Progenitor cell of endocrine pancreas (in vitro differentiated cells): ENCODE measurements around the gene MPZ. TPM values are rescaled to one million over a fixed set of nuclear protein-coding genes. Genes with fewer than 3 reads are reported as not detected.

Source experiments
- DNase-seq: peaks from one replicate; pipeline ENCODE4 v3.0.0; 2021; ENCODE audit warnings: low spot score; ENCODE audit not compliant: unreplicated experiment
- H3K27ac Mint-ChIP-seq: 2 replicates; pipeline ENCODE4 v1.8.0; 2021; ENCODE audit warnings: mild to moderate bottlenecking, moderate library complexity, mixed read lengths
- H3K27me3 Mint-ChIP-seq: 2 replicates; pipeline ENCODE4 v1.8.0; 2021; ENCODE audit warnings: mixed read lengths
- H3K36me3 Mint-ChIP-seq: 2 replicates; pipeline ENCODE4 v1.8.0; 2022; ENCODE audit warnings: mixed read lengths; ENCODE audit not compliant: insufficient read depth
- H3K4me1 Mint-ChIP-seq: 2 replicates; pipeline ENCODE4 v1.8.0; 2021; ENCODE audit warnings: low read depth, mixed read lengths
- H3K4me3 Mint-ChIP-seq: 2 replicates; pipeline ENCODE4 v1.8.0; 2021; ENCODE audit warnings: low read depth, mild to moderate bottlenecking, moderate library complexity, mixed read lengths
- H3K9me3 Mint-ChIP-seq: 2 replicates; pipeline ENCODE4 v1.8.0; 2021; ENCODE audit warnings: low read depth, mixed read lengths
- total RNA-seq: library from RNA; stranded (reverse); gene quantifications from 2 replicates; pipeline ENCODE4 v1.2.1, GENCODE V29; 2021
- TF ChIP-seq, protein P1 (sequence below): fragments of 200-600 bp; sonication (generic); IDR thresholded peaks from one replicate; pipeline ENCODE4 v1.5.0; 2021; ENCODE audit warnings: antibody characterized with exemption, mild to moderate bottlenecking; ENCODE audit not compliant: unreplicated experiment

MPZ gene
- total RNA-seq, 1 donor from 2014 or later: 4.4 TPM

DNA sequence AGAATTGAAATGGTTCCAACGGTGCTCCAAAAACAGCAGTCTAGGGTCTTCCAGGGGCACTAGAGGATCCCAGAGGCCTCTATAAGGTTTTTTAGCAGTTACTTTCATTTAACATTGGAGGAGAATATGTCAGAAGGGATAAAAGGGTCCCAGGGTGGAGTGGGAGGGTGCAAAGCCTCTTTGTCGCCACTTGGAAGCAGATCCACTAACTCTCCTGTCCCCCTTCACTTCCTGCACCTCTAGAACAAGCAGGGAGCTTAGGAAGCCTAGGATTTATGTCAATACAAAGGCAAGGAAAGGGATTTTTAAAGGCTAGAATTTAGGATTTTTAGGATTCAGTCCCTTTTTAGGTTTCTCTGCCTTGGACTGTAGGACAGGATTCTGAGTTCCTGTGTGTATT, 42.9 kb downstream of the MPZ start:
- Mint-ChIP-seq H3K27me3 (peaks cover 6% of the 10 kb centered on the region), H3K9me3 (no peaks in the 10 kb centered on the region), H3K4me3 (no peak overlapping the region), H3K4me1 (peaks cover 7% of the 10 kb centered on the region), H3K36me3 (no peaks in the 10 kb centered on the region), H3K27ac (peak overlapping the region; percentile 13)
- TF ChIP-seq, protein P1, sequence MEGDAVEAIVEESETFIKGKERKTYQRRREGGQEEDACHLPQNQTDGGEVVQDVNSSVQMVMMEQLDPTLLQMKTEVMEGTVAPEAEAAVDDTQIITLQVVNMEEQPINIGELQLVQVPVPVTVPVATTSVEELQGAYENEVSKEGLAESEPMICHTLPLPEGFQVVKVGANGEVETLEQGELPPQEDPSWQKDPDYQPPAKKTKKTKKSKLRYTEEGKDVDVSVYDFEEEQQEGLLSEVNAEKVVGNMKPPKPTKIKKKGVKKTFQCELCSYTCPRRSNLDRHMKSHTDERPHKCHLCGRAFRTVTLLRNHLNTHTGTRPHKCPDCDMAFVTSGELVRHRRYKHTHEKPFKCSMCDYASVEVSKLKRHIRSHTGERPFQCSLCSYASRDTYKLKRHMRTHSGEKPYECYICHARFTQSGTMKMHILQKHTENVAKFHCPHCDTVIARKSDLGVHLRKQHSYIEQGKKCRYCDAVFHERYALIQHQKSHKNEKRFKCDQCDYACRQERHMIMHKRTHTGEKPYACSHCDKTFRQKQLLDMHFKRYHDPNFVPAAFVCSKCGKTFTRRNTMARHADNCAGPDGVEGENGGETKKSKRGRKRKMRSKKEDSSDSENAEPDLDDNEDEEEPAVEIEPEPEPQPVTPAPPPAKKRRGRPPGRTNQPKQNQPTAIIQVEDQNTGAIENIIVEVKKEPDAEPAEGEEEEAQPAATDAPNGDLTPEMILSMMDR: no peak
- DNase-seq: no peak

DNA sequence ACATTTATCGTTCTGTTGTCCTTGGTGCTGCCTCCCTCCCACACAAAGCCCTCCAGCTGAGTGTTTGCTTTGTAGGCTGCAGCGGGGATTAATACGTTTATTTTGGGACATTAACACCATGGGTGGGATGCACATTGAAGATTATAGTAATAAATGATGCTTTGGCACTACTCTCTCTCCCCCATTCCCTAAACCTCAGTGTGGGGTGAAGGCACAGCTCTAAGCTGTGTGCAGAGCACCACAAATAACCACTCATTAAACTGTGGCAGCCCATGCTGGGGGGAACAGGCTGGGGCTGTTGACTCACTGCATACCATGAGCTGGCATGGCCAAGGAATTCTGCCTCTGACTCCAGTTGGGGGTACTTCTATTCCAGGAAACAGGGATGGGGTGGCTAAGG, 43.6 kb downstream of the MPZ start:
- H3K36me3 Mint-ChIP-seq: no peaks in the 10 kb centered on the region
- H3K4me3 Mint-ChIP-seq: no peak overlapping the region
- no peak for DNase-seq
- no peaks in the 10 kb centered on the region for H3K9me3 Mint-ChIP-seq
- H3K4me1 Mint-ChIP-seq: peaks cover 7% of the 10 kb centered on the region
- H3K27ac Mint-ChIP-seq: no peak overlapping the region
- TF ChIP-seq, protein P1: no peak
- peaks cover 12% of the 10 kb centered on the region for H3K27me3 Mint-ChIP-seq

DNA sequence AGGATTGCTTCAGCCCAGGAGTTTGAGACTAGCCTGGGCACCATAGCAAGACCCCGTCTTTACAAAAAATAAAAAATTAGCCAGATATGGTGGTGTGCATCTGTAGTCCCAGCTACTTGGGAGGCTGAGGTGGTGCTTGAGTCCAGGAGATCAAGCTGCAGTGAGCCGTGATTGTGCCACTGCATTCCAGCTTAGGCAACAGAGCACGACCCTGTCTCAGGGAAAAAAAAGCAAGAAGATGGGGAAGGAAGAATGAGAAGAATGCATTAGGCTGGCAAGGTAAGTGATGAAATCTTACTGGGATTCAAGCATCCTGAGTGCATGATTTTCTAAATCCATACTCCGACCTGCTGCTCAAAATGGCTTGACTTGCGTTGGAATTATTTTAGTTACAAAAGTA, 44.5 kb downstream of the MPZ start:
- no peaks in the 10 kb centered on the region for H3K36me3 Mint-ChIP-seq
- no peaks in the 10 kb centered on the region for H3K9me3 Mint-ChIP-seq
- H3K4me3 Mint-ChIP-seq: no peak overlapping the region
- peaks cover 7% of the 10 kb centered on the region for H3K4me1 Mint-ChIP-seq
- TF ChIP-seq, protein P1: no peak
- H3K27me3 Mint-ChIP-seq: peaks cover 21% of the 10 kb centered on the region
- no peak for DNase-seq
- no peak overlapping the region for H3K27ac Mint-ChIP-seq

DNA sequence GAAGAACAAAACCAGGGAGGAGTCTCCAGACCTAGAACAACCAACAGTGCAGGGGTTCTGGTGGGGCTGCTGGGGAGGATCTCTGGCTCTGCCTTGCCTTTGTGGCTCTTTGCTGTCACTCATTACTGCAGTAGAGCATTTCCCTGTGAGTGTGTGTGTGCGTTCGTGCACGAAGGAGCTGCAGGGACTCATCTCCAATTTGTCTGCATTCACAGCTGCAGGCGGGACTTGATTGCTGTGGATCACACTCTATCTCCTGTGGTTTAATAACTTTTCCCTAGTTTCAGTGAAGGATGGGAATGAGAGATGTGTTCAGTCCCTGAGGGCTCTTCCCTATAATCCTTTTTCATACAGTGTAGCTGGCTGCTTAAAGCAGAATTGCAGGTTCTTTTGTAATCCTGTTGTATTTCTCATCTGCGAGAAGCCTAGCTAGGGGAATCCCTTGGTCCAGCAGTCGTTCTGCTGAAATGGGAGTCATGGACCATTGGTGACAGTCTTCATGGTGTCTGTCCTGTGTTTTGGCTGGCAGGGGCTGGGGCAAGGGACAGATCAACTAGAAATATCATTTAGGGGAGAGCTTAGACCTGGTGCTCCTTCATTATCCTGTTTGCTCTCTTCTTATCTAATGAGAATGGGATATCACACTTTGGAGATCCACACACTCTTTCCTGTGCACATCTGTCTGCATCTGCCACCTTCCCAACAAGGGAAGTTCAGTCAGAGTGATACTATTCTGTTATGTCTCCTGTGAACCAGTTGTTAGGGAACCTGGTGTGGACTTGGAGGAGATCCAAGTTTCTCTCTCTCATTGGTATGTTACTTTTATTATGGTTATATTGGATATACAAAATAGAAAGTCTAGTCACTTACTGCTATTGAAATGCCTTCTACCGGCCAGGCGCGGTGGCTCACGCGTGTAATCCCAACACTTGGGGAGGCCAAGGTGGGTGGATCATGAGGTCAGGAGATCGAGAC, 48.2 kb downstream of the MPZ start:
- H3K27ac Mint-ChIP-seq: no peak overlapping the region
- peaks cover 9% of the 10 kb centered on the region for H3K4me1 Mint-ChIP-seq
- peaks cover 8% of the 10 kb centered on the region for H3K36me3 Mint-ChIP-seq
- peaks cover 12% of the 10 kb centered on the region for H3K9me3 Mint-ChIP-seq
- TF ChIP-seq, protein P1: no peak
- H3K27me3 Mint-ChIP-seq: peaks cover 50% of the 10 kb centered on the region
- no peak for DNase-seq
- H3K4me3 Mint-ChIP-seq: no peak overlapping the region

DNA sequence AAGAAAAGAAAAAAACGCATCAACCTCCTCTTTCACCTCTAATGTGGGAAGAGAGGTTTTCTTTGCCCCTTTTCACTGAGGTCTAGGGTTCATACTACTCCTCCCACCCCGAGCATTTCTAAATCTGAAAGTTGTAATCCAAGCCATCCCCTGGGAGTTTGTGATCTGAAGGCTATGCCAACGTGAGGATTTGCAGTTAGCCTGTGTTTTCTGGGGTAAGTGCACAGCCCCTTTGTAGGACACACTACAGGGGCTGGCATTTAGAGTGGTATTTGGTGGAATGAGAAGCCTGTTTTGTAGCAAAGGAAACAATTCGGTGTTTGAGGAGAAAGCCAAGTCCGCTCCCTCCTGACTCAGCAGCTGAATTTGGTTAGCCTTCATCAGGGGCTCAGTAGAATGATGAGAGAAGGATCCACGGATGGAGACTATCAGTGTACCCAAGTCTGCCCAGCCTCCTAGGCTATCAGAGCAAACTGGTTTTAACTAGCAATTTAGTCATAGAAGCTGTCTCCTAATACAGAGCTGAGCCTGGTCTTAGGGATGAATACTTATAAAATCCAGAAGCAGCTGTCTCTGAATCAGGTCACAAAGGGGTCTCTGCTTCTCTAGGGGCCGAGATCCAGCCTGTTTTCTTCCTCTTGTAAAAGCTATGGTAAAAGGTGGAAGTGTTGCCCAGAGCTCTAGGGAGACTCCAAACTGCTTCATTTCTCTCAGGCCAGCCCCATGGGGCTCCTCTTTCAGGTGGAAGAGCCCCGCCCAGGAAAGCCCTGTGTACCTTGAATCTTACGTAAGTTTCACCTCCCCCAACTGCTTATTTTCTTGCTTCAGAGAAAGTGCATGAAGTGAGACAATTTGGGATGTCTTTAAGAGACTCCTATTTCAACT, 49.1 kb downstream of the MPZ start:
- peaks cover 8% of the 10 kb centered on the region for H3K36me3 Mint-ChIP-seq
- H3K4me3 Mint-ChIP-seq: no peak overlapping the region
- DNase-seq: no peak
- peaks cover 51% of the 10 kb centered on the region for H3K27me3 Mint-ChIP-seq
- peaks cover 10% of the 10 kb centered on the region for H3K4me1 Mint-ChIP-seq
- TF ChIP-seq, protein P1: no peak
- H3K9me3 Mint-ChIP-seq: peaks cover 12% of the 10 kb centered on the region
- no peak overlapping the region for H3K27ac Mint-ChIP-seq
